Mesothelial cell of epicardium (in vitro differentiated cells): ENCODE measurements around the gene PLXDC1. TPM values are rescaled to one million over a fixed set of nuclear protein-coding genes. Genes with fewer than 3 reads are reported as not detected.
"Not testable (repeated sequence)": the region's sequence is repeated elsewhere in the genome, so short reads cannot be mapped to it uniquely, and the experiment has no call there.

Experiments used
- DNase-seq, 2 experiments: peaks; one replicate each; pipeline ENCODE4 v3.0.0; 2021; ENCODE audit warnings: low spot score in 2 of 2; ENCODE audit not compliant: unreplicated experiment in 2 of 2
- H3K27ac Mint-ChIP-seq: 2 replicates; pipeline ENCODE4 v1.8.0; 2021; ENCODE audit warnings: mixed read lengths
- H3K27me3 Mint-ChIP-seq: 2 replicates; pipeline ENCODE4 v1.8.0; 2021; ENCODE audit warnings: low read depth, mixed read lengths
- H3K36me3 Mint-ChIP-seq: 2 replicates; pipeline ENCODE4 v1.8.0; 2021; ENCODE audit warnings: mixed read lengths
- H3K4me1 Mint-ChIP-seq: 2 replicates; pipeline ENCODE4 v1.8.0; 2021; ENCODE audit warnings: mixed read lengths
- H3K4me3 Mint-ChIP-seq: 2 replicates; pipeline ENCODE4 v1.8.0; 2021; ENCODE audit warnings: mild to moderate bottlenecking, moderate library complexity, mixed read lengths
- H3K9me3 Mint-ChIP-seq: 2 replicates; pipeline ENCODE4 v1.8.0; 2021; ENCODE audit warnings: mixed read lengths
- total RNA-seq: library from RNA; stranded (reverse); gene quantifications from 3 replicates; pipeline ENCODE4 v1.2.1, GENCODE V29; 2021
- TF ChIP-seq, protein P1 (sequence below): fragments of 200-600 bp; sonication (generic); IDR thresholded peaks from one replicate; pipeline ENCODE4 v1.5.0; 2021; ENCODE audit warnings: antibody characterized with exemption; ENCODE audit not compliant: unreplicated experiment

PLXDC1 gene
- total RNA-seq, 1 donor from 2014 or later: 15.4 TPM

DNA sequence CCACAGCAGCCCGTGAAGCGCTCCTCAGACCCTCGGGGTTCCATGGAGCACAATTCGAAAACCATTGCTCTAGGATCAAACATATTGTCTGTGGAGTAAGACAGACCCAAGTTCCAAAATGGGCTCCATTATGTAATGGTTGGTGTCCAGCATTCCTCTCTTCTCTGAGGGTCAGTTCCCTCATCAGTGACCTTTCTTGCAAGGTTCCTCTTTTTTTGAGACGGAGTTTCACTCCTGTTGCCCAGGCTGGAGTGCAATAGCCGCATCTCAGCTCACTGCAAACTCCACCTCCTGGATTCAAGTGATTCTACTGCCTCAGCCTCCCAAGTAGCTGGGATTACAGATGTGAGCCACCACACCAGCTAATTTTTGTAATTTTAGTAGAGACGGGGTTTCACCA is 28.4 kb downstream of the PLXDC1 start:
- Mint-ChIP-seq H3K9me3 (no peaks in the 10 kb centered on the region), H3K27ac (no peak overlapping the region), H3K4me1 (no peaks in the 10 kb centered on the region), H3K36me3 (no peaks in the 10 kb centered on the region), H3K4me3 (no peak overlapping the region), H3K27me3 (no peaks in the 10 kb centered on the region)
- TF ChIP-seq, protein P1, sequence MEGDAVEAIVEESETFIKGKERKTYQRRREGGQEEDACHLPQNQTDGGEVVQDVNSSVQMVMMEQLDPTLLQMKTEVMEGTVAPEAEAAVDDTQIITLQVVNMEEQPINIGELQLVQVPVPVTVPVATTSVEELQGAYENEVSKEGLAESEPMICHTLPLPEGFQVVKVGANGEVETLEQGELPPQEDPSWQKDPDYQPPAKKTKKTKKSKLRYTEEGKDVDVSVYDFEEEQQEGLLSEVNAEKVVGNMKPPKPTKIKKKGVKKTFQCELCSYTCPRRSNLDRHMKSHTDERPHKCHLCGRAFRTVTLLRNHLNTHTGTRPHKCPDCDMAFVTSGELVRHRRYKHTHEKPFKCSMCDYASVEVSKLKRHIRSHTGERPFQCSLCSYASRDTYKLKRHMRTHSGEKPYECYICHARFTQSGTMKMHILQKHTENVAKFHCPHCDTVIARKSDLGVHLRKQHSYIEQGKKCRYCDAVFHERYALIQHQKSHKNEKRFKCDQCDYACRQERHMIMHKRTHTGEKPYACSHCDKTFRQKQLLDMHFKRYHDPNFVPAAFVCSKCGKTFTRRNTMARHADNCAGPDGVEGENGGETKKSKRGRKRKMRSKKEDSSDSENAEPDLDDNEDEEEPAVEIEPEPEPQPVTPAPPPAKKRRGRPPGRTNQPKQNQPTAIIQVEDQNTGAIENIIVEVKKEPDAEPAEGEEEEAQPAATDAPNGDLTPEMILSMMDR: no peak
- no peak for DNase-seq

GRCh38 chr17:39121919-39122318 is 29.5 kb downstream of the PLXDC1 start:
- not testable (repeated sequence) for H3K9me3 Mint-ChIP-seq, H3K36me3 Mint-ChIP-seq, H3K4me1 Mint-ChIP-seq, H3K27me3 Mint-ChIP-seq, H3K27ac Mint-ChIP-seq, DNase-seq, H3K4me3 Mint-ChIP-seq

DNA sequence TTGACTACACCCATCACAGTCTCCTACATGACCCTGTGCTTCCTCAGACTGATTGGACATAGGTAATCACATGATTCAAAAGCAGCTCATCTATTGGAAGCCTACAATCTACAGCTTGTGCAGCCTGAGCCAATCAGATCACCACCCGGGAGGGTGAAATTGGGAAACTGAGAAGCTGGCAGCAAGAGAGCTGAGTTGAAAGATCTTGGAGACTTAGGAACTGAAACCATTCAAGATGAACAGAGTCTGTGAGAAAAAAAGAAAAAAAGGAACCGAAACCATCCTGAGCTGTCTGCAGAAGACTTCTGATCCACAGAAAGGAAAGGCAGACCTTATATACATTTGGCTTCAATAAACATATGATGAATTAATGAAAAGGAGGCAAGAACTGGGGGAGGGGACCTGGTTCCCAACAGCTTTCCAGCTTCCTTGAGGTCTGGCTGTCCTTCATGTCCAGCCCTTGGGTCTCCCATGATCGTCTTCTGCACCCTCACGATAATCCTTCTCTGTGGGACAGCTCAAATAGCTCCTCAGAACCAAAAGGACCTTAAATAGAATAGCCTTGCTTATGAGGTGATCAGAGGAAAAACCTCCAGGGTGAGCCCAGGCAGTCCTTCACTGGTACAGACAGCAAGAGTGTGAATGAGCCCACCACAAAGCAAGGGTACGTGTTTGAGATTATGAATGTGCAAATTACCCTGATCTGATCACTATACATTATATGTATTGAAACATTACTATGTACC is 32.6 kb downstream of the PLXDC1 start:
- Mint-ChIP-seq H3K4me3 (no peak overlapping the region), H3K9me3 (no peaks in the 10 kb centered on the region), H3K27me3 (no peaks in the 10 kb centered on the region), H3K4me1 (peaks cover 7% of the 10 kb centered on the region), H3K27ac (no peak overlapping the region), H3K36me3 (no peaks in the 10 kb centered on the region)
- DNase-seq: no peak
- TF ChIP-seq, protein P1: no peak

- Mint-ChIP-seq H3K4me3 (no peak overlapping the region), H3K9me3 (no peaks in the 10 kb centered on the region), H3K27ac (no peak overlapping the region), H3K4me1 (peaks cover 7% of the 10 kb centered on the region), H3K36me3 (no peaks in the 10 kb centered on the region), H3K27me3 (no peaks in the 10 kb centered on the region)
- no peak for DNase-seq
- TF ChIP-seq, protein P1: no peak
Measured at GRCh38 chr17:39116224-39116623, 35.2 kb downstream of the PLXDC1 start.

GRCh38 chr17:39115135-39115534 is 36.3 kb downstream of the PLXDC1 start:
- H3K9me3 Mint-ChIP-seq: no peaks in the 10 kb centered on the region
- H3K4me3 Mint-ChIP-seq: no peak overlapping the region
- TF ChIP-seq, protein P1: no peak
- peaks cover 7% of the 10 kb centered on the region for H3K4me1 Mint-ChIP-seq
- no peak for DNase-seq
- H3K27ac Mint-ChIP-seq: no peak overlapping the region
- no peaks in the 10 kb centered on the region for H3K27me3 Mint-ChIP-seq
- no peaks in the 10 kb centered on the region for H3K36me3 Mint-ChIP-seq

DNA sequence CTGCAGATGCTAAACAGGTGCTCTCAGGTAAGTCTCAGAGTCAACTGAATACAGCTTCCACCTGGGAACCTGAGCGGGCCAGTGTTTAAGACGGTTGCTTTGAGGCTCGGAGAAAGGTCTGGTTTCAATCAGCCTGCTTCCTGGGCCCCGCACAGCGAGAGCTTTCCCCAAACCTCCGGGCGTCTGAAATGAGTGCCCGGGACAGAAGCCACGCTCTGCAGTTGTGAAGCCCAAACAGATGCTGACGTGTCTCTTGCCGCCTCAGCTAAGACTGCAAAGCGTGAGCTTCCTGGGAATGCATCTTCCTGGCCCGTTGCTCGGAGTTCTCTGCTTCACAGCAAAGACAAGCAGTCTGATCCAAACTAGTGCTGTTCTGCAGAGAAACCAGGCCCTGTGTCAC is 36.7 kb downstream of the PLXDC1 start:
- TF ChIP-seq, protein P1: no peak
- Mint-ChIP-seq H3K36me3 (no peaks in the 10 kb centered on the region), H3K4me1 (peaks cover 7% of the 10 kb centered on the region), H3K27ac (no peak overlapping the region), H3K27me3 (no peaks in the 10 kb centered on the region), H3K4me3 (no peak overlapping the region), H3K9me3 (no peaks in the 10 kb centered on the region)
- no peak for DNase-seq
